ENCODE data around the gene SYNE2.
"Not testable (repeated sequence)": the region's sequence is repeated elsewhere in the genome, so short reads cannot be mapped to it uniquely, and the experiment has no call there.

Gene SYNE2

DNA sequence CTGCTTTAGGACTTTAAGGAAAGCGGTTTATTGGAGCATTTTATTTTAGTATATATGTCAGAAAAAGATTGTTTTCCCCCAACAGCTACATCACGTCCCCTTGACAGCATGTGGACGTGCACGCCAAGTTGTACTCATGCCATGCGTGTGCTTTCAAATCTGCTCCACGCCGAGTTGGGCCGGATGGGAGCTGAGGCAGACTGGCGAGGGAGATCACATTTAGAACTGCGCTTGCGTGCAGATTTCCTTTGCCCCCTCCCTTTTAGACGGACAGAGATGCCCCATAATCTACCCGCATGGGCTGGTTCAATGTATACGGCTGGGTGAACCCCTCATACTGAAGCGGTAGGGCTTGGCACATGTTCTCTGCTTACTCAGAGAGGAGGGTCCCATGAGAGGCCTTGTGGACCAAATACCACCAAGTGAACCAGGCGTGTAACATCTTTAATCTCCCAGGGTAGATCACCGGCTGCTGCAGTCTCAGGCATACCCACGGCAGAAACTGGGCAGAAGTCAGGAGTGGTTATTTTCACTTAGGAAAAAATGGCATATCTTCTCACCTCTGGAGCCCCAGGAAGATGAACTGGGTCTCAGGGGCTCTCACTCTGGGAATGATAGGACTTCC lies 349.2 kb downstream of the SYNE2 start:
- no peak for DNase-seq

DNA sequence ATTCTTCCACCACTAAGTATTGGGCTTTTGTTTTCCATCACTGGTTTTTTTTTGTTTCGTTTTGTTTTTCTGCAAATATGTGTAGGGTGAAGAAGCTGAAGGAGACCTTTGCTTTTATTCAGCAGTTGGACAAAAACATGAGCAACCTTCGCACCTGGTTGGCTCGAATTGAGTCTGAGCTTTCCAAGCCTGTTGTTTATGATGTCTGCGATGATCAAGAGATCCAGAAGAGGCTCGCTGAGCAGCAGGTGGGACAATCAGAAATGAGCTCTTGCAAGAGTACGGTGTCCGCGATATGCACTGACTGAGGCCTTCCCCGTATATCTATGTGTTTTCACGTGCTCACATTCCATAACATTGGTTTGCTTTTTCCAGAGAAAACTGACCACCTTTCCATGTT lies 349.9 kb downstream of the SYNE2 start:
- DNase-seq: no peak

DNA sequence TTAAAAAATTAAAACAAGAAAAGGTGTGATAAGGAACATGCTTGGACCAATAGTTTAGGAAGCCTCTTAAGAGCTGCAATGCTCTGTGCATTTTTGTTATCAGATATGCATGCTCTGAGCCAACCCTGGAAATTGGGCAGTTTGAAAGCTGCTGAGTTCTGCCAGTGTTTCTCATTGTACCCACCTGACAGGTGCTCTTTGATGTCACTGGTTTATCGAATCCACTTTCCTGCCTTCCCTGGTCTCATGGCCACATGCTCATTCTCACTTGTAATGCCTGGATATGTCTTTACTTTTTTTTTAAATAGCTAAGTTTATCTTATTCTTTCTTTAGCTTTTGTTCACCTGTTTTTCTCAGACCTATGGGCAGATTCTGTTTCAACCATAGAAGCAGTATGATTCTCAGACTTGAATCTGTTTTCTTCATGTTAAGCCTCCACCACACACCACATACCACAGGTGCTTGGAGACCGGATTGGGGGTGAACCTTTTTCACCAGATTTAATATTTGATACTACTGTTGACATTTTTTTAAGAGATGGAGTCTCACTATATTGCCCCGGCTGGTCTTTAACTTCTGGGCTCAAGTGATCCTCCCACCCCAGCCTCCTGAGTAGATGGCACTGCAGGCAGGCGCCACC lies 350.7 kb downstream of the SYNE2 start:
- DNase-seq: no peak

DNA sequence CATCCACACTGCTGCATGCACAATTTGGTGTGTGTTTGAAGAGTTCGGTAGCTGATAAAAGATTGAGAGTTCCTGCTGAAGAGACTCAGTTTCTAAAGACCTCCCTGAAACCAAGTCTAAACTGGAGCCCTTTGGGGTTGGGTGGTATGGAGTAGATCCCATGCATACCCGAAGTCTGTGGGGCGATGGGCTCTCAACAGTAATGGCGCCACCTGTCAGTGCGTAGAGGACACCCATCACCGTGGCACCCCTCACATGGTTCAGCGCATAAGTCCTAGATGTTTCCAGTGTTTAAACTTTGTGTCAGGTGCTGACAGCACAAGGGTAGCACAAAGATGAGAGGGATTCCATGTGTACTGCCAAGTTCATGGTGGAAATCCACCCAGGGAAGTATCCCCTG lies 355.5 kb downstream of the SYNE2 start:
- no peak for DNase-seq

DNA sequence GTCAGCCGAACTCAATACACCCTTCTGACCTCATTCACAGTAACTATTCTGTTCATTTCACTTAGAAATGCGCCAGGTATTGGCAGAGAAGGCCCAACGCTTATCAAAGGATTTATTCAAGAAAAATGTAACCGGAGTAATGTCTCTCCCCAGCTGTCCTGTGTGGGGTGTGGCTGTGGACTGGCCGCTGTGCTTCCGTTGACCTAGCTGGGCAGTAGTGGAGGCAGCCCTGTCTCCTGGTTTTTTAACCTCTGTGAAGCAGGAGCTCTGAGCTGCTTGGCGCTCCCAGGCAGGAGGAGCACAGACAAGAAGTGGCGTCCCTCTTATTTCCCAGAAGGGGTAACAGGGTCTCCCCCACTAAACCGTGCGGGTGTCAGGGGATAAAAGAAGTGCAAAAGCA lies 356.2 kb downstream of the SYNE2 start:
- no peak for DNase-seq

DNA sequence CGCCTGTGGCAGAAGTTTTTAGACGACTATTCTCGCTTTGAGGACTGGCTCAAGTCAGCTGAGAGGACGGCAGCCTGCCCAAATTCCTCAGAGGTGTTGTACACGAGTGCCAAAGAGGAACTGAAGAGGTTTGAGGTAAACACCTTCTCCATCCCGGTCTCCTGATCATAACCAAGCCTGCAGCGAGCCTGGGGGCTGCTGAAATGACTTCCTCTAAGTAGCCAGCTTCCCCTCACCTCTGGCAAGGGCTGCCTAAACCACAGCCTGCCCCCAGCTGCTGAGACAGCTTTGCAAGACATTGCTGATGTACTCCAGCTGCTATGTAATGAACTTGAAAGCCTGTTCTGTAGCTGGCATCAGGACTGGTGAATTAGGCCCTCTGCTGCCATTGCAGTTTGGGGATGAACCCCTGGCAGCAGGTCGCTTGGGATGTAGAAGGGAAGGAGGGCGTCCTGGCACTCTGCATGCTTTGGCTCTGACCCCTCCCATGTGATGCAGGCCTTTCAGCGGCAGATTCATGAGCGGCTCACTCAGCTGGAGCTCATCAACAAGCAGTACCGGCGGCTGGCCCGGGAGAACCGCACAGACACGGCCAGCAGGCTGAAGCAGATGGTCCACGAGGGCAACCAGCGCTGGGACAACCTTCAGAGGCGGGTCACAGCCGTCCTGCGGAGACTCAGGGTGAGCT lies 356.8 kb downstream of the SYNE2 start:
- DNase-seq: no peak

DNA sequence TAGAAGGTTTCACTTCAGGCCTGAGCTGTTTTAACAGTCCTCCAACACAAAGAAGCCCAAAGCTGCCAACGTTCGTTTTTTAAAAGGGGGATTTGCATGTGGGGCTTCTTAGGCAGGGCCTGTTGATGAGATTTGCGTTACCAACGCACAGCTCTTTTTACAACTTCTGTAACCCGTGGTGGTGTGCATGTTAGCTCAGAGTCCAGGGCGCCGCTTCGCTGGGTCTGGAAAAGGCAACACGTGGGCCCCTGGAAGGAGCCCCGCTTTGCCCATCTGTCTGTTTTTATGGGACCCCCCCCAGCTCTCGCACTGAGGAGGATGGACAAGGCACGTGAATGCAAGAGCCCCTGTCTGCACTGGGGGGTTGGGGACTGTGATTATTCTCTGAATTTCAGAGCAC lies 357.4 kb downstream of the SYNE2 start:
- DNase-seq: no peak

DNA sequence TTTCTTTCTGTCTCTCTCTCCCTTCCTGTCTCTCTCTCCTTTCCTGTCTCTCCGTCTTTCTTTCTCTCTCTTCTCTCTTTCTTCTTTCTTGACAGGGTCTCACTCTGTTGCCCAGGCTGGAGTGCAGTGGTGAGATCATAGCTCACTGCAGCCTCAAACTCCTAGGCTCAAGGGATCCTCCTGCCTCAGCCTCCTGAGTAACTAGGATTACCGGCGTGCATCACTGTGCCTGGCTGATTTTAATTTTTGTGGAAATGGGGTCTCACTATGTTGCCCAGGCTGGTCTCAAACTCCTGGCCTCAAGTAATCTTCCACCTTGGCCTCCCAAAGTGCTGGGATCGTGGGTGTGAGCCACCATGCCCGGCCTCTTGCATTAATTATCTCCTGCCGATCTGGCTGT lies 358.1 kb downstream of the SYNE2 start:
- not testable (repeated sequence) for DNase-seq

DNA sequence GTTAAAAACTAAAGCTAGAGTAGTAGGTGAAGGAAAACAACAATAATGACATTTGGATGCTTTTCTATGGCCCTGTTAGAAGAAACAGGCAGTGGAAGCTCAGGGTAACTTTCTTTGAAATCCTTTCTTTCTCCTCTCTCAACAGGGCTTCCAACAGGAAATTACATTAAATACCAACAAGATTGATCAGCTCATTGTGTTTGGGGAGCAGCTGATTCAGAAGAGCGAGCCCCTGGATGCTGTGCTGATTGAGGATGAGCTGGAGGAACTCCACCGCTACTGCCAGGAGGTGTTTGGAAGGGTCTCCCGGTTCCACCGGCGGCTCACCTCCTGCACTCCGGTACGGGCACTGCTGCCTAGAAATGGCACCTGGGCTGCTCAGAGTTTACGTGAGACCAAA lies 359.9 kb downstream of the SYNE2 start:
- DNase-seq: no peak

DNA sequence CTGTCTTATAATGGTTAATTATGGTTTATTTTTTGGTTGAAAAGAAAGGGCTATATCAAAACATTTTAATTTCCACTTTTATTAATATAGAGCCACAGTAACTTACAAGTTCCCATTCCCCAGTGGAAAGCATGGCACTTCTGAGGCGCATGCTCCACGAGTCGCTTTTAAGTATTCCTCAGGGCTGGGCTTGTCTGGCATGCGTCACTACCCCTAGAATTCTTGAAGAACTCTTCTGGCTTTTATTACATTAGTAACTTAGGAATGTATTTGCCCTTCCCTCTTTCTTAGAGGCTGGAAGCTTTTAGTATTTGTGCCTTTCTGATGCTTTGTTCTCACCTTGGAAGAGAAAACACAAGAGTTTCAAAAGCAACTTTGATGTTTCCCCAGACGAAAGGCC lies 360.3 kb downstream of the SYNE2 start:
- no peak for DNase-seq

DNA sequence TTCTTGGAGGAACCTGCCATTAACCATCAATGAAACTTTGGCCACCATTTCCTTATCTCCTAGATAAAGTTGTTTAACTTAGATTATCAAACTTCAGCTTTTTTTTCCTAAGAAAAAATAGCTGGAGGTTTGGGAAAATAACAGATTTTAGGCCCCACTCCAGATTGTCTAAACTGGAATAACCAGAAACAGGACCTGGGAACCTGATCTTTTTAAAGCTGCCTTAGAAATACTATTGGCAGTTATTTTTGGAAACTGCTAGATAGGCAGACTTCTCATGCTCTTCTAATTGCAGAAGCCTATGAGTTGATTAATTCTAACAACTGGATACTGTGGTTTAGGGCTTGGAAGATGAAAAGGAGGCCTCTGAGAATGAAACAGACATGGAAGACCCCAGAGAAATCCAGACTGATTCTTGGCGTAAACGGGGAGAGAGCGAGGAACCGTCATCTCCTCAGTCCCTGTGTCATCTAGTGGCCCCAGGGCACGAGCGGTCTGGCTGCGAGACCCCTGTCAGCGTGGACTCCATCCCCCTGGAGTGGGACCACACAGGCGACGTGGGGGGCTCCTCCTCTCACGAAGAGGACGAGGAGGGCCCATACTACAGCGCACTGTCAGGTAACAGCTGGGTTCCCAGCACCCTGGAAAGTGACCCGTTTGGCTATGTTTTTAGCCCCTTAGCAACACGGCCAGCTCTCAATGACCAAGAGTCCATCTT lies 361.2 kb downstream of the SYNE2 start:
- no peak for DNase-seq

DNA sequence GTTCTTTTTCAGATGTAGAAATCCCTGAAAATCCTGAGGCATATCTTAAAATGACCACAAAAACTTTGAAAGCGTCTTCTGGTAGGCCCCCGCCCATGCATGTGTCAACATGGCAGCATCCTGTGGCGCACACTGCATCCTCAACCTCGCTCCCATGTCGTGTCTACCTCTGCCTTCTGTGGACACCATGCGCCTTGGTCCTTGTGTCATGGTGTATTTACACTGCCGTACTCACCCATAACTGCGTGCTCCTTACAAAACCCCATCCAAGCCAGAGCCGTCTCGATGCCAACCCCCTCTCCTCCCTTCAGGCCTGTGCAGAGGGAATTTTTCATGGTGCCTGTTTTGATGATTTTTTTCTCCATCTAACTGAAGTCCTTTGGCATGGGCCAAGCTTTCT lies 362.5 kb downstream of the SYNE2 start:
- no peak for DNase-seq

DNA sequence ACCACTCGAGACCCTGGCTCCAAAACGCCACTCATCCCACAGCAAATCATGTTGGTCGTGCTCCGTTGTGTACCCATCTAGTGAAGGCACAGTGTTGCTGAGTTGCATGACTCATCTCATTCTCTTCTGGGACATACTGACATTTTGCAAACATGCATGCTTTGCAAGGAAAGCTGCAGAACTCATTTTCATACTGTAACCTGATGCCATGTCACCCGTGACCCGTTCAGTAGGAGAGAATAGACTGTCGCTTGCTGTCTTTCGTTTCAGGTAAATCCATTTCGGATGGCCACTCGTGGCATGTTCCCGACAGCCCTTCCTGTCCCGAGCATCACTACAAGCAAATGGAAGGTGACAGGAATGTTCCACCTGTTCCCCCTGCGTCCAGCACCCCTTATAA lies 363.2 kb downstream of the SYNE2 start:
- DNase-seq: no peak

DNA sequence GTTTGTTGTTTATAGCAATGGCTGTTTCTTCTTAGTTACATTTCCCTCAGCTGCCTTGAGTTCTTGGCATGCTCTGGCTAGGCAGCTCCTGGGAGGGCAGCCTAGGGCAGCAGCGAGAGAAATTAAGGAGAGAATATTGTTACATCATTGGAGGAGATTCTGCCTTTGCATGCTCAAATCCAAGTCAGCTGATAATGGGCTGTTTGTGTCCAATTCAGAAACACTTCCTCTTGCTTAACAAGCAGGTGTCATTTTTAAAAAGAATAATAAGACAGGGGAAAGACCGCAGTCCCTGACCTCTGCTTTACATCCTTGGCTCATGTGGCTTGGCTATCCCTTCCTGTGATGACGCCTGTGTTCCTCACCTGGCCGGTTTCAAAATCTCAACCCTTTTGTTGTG lies 364.5 kb downstream of the SYNE2 start:
- no peak for DNase-seq

DNA sequence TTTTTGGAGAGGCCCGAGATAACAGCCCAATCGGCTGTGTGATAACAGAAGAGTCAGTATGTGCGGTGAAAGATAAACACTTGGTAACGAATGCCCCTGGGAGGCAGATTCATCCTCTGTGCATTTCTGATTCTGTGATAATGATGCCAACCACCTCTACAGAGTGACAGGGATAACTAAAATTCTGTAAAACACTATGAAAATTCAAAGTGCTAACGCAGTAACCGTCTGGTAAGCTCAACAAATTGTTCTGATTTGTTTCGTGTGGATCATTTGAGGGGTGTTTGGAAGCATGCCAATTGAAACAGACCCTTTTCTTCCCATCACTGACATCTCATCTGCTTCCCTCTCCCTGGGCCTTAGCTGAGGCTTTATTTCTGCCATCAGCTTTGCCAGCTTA lies 365.0 kb downstream of the SYNE2 start:
- DNase-seq: no peak

DNA sequence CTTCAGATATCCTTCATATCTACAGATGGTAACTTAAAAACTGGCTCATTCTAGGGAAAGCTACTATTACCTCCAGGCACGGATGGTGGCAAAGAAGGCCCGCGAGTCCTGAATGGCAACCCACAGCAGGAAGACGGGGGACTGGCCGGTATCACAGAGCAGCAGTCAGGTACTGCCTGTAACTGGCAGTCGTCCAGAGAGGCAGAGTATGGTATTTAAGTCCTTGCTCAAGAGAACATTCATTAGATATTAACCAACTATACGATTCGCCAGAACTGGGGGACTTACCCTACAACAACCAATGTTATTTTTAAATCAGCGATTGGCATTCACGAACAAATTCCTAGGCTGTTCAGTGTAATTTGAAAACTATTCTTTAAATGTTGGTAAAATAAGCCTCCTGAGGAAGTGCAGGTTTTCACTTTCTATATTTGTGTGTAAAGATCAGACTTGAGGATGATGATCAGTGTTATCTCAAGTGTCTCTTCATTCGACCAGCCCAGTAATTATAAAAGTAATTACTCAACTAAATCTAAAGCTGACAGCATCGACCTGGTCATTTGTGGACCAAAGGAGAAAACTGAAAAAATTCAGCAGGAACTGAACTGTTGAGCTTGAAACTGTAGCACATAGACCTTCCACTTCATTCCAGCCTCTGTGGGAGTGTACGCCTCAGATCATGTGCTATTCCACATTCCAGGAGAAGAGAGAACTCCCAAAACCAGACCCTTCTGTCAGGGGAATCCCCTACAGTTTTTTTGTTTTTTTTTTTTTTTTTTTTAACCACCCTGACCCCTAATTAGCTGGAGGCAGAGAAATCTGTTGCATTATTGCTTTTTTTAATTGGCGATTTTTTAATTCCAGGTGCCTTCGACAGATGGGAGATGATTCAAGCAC lies 365.8 kb downstream of the SYNE2 start:
- no peak for DNase-seq

DNA sequence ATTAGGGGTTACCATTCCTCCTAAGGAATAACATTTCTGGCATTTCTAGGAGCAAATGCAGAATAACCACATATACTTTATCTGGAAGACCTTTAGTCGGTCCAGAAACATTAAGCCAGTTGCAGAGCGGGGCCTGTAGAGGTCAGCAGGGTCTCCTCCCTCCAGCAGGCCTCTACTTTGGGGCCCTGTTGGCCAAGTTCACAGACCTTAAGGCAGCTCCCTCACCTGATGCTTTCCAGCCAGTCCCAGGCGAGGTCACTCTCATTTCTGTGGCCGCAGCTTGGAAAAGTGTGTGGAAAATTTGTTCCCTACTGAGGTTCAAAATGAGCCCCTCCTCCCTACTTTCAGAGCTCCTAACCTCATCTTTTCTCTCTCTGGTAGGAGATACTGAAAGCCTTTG lies 367.3 kb downstream of the SYNE2 start:
- DNase-seq: no peak

DNA sequence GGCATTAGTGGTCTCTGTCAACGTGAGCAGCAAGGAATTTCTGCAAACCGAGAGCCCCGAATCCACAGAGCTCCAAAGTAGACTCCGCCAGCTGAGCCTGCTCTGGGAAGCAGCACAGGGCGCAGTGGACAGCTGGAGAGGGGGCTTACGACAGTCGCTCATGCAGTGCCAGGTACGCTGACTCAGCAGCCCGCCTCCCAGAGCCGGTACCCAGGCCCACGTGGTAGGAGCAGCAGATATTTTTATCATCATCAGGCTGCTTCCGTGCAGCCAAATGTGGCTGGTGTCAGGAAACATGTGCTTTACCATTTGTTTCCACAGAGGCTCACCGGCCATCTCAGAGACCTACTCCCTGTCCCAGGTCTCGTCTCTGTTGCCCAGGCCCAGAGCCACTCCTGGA lies 367.7 kb downstream of the SYNE2 start:
- peak in 1 of 2 donors; percentile 10 for DNase-seq

DNA sequence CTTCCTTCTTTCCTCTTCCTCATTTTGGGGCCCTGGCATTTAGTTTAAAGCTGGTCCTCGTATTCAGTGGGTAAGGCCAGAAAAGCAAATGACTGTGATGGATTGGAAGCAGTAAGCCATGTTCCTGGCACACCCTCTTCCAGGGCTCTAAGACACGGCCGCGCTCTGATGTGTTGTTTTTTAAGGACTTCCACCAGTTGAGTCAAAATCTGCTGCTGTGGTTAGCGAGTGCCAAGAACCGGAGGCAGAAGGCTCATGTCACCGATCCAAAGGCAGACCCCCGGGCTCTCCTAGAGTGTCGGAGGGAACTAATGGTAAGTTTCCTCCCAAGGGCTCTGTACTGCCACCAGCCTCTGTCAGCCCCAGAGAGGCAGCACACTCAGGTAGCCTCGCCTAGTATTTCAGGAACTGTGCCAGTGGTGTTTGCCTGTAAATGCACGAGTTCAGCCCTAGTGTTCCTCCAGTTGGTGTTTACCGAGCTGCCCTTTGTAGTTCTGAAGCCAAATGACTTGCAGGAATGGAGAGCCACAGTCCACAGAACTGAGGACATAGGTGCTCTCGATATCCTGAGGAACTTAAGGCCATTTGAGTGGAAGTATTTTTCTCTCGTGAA lies 368.7 kb downstream of the SYNE2 start:
- DNase-seq: no peak

DNA sequence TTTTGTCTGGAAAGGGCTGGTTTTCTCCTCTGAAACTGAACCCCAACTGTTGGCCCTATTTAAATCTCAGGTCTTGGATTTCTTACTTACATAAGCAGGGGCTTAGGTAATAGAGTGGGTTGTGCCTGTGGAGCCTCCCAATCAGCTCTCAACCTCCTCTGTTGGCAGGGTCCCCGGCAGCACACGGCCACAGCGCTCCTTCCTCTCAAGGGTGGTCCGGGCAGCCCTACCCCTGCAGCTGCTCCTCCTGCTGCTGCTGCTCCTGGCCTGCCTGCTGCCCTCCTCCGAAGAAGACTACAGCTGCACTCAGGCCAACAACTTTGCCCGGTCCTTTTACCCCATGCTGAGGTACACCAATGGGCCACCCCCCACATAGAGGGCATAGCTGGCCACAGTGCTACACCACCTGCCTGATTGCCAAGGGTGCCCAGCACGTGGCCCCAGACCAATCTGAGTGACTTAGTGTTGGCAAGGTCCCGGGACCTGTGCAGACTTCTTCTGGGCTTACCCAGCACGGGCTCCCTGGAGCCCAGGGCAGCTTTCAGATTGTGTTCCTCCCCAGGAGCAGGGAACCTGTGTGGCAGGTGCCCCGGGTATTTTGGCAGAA lies 372.4 kb downstream of the SYNE2 start:
- DNase-seq: no peak

DNA sequence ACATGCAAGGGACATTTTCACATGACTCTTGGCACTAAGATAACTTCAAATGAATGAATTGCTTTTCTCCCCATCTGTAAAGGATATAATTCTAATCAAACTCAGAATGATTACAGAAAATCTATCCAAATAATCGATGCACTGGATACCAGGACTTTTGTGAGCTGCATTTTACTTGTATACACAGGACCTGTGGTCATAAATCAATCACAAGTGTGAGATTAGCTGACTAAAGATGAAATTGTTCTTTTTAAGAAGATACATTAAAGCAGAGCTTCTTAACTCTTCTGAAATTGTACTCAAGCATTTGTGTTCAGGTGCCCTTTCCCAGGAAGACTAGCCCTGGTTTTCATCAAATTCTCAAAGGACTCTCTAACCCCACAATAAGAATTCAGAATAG lies 375.1 kb downstream of the SYNE2 start:
- DNase-seq: no peak

DNA sequence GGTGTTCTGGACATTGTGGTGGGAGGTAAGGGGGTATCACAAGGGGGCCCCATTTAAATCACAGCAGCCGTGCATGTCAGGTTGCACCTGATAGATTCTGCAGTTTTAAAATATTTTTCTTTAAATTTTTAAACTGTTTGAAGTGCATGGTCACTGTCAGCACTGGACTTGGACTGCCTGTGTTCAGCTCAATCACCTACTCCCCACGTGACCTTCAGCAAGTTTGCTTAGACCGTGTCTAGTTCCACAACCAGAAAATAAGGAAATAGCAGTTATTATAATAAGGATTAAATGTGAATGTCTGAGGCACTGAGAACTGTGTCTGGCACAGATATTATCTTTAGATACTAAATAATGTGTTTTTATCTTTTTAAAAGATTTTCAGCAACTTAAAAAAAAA lies 376.7 kb downstream of the SYNE2 start:
- DNase-seq: no peak
